Measurements from ENCODE around the gene GSTP1.
A peak's percentile ranks its signal among the peaks of the same experiment; 100 is the strongest.

Gene GSTP1

DNA sequence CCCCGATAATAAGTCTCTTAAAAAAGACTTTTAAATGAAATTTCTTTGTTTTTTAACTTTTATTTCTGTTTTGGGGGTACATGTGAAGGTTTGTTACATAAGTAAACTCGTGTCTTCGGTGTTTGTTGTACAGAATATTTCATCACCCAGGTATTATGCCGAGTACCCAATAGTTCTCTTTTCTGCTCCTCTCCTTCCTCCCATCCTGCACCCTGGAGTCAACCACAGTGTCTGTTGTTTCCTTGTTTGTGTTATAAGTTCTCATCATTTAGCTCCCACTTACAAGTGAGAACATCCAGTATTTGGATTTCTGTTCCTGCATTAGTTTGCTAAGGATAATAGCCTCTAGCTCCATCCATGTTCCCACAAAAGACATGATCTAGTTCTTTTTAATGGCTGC is 1.6 kb upstream of the GSTP1 start:
- Histone ChIP-seq H3K4me3 (ENCODE audit: low read depth, low read length) (no peak overlapping the region), H3K27me3 (replicated peaks) (no peaks in the 10 kb centered on the region), H3K27ac (no peak overlapping the region), H3K36me3 (replicated peaks) (peaks cover 22% of the 10 kb centered on the region)
- DNase-seq, result no peak
- in situ Hi-C loops (cut with HindIII; ENCODE audit: low pct_ligation_motif_present, low sequenced_read_pairs), result no loop called here
- no peak for TF ChIP-seq CTCF (IDR thresholded peaks at IDR 0.05; ENCODE audit: low read depth, low read length, missing control alignments)

DNA sequence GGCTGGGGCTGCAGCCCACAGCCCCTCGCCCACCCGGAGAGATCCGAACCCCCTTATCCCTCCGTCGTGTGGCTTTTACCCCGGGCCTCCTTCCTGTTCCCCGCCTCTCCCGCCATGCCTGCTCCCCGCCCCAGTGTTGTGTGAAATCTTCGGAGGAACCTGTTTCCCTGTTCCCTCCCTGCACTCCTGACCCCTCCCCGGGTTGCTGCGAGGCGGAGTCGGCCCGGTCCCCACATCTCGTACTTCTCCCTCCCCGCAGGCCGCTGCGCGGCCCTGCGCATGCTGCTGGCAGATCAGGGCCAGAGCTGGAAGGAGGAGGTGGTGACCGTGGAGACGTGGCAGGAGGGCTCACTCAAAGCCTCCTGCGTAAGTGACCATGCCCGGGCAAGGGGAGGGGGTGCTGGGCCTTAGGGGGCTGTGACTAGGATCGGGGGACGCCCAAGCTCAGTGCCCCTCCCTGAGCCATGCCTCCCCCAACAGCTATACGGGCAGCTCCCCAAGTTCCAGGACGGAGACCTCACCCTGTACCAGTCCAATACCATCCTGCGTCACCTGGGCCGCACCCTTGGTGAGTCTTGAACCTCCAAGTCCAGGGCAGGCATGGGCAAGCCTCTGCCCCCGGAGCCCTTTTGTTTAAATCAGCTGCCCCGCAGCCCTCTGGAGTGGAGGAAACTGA is 731 bp downstream of the GSTP1 start:
- Histone ChIP-seq H3K27me3 (replicated peaks) (no peaks in the 10 kb centered on the region), H3K36me3 (replicated peaks) (peaks cover 33% of the 10 kb centered on the region), H3K27ac (peak overlapping the region; percentile 85), H3K4me3 (ENCODE audit: low read depth, low read length) (peak overlapping the region; percentile 80)
- TF ChIP-seq CTCF (IDR thresholded peaks at IDR 0.05; ENCODE audit: low read depth, low read length, missing control alignments), result no peak
- in situ Hi-C loops (cut with HindIII; ENCODE audit: low pct_ligation_motif_present, low sequenced_read_pairs), result no loop called here
- no peak for DNase-seq

DNA sequence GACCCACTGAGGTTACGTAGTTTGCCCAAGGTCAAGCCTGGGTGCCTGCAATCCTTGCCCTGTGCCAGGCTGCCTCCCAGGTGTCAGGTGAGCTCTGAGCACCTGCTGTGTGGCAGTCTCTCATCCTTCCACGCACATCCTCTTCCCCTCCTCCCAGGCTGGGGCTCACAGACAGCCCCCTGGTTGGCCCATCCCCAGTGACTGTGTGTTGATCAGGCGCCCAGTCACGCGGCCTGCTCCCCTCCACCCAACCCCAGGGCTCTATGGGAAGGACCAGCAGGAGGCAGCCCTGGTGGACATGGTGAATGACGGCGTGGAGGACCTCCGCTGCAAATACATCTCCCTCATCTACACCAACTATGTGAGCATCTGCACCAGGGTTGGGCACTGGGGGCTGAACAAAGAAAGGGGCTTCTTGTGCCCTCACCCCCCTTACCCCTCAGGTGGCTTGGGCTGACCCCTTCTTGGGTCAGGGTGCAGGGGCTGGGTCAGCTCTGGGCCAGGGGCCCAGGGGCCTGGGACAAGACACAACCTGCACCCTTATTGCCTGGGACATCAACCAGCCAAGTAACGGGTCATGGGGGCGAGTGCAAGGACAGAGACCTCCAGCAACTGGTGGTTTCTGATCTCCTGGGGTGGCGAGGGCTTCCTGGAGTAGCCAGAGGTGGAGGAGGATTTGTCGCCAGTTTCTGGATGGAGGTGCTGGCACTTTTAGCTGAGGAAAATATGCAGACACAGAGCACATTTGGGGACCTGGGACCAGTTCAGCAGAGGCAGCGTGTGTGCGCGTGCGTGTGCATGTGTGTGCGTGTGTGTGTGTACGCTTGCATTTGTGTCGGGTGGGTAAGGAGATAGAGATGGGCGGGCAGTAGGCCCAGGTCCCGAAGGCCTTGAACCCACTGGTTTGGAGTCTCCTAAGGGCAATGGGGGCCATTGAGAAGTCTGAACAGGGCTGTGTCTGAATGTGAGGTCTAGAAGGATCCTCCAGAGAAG is 1.6 kb downstream of the GSTP1 start:
- DNase-seq, result no peak
- TF ChIP-seq CTCF (IDR thresholded peaks at IDR 0.05; ENCODE audit: low read depth, low read length, missing control alignments), result no peak
- Histone ChIP-seq H3K27ac (peak overlapping the region; percentile 85), H3K27me3 (replicated peaks) (no peaks in the 10 kb centered on the region), H3K36me3 (replicated peaks) (peaks cover 33% of the 10 kb centered on the region), H3K4me3 (ENCODE audit: low read depth, low read length) (peak overlapping the region; percentile 80)
- in situ Hi-C loops (cut with HindIII; ENCODE audit: low pct_ligation_motif_present, low sequenced_read_pairs), result no loop called here

GRCh38 chr11:67585911-67586310 is 2.3 kb downstream of the GSTP1 start:
- peaks cover 33% of the 10 kb centered on the region for H3K36me3 ChIP-seq (replicated peaks)
- no peak overlapping the region for H3K27ac ChIP-seq
- no peak for TF ChIP-seq CTCF (IDR thresholded peaks at IDR 0.05; ENCODE audit: low read depth, low read length, missing control alignments)
- no peak overlapping the region for H3K4me3 ChIP-seq (ENCODE audit: low read depth, low read length)
- no peaks in the 10 kb centered on the region for H3K27me3 ChIP-seq (replicated peaks)
- DNase-seq, result no peak
- in situ Hi-C loops (cut with HindIII; ENCODE audit: low pct_ligation_motif_present, low sequenced_read_pairs), result no loop called here

- in situ Hi-C loops (cut with HindIII; ENCODE audit: low pct_ligation_motif_present, low sequenced_read_pairs), result no loop called here
- Histone ChIP-seq H3K36me3 (replicated peaks) (peaks cover 33% of the 10 kb centered on the region), H3K27me3 (replicated peaks) (no peaks in the 10 kb centered on the region), H3K27ac (no peak overlapping the region), H3K4me3 (ENCODE audit: low read depth, low read length) (no peak overlapping the region)
- no peak for DNase-seq
- no peak for TF ChIP-seq CTCF (IDR thresholded peaks at IDR 0.05; ENCODE audit: low read depth, low read length, missing control alignments)
These were observed 3.1 kb downstream of the GSTP1 start for GRCh38 chr11:67586568-67587250.

Data from brain microvascular endothelial cell (primary cell).